ENCODE data around the gene NOTCH1. TPM values are rescaled to one million over a fixed set of nuclear protein-coding genes. Genes with fewer than 3 reads are reported as not detected.

NOTCH1 gene
- total RNA-seq, 1 experiment from 2014 or later: 95.6 TPM

- peaks cover 58% of the 10 kb centered on the region for H3K36me3 Mint-ChIP-seq
- CTCF ChIA-PET: interaction anchor here (0.6 kb wide), 1 partner anchor 115 kb away, joined by 3 read pairs; no protein-coding TSS in a partner anchor
These were observed 72.5 kb downstream of the NOTCH1 start for GRCh38 chr9:136473354-136473721.

GRCh38 chr9:136472640-136473353 is 73.1 kb downstream of the NOTCH1 start:
- ChIA-PET POLR2A (no interaction called here), CTCF (interaction anchor here (0.6 kb wide), 1 partner anchor 116 kb away, joined by 3 read pairs; no protein-coding TSS in a partner anchor)
- Mint-ChIP-seq H3K9me3 (no peaks in the 10 kb centered on the region), H3K4me3 (no peak overlapping the region), H3K36me3 (peaks cover 60% of the 10 kb centered on the region), H3K27ac (no peak overlapping the region), H3K27me3 (ENCODE audit: low read depth) (no peaks in the 10 kb centered on the region), H3K4me1 (no peaks in the 10 kb centered on the region)
- TF ChIP-seq FOXJ3 (CRISPR knock-in tag; IDR thresholded peaks at IDR 0.05; ENCODE audit: borderline replicate concordance) (no peak), SP1 (CRISPR knock-in tag; conservative IDR thresholded peaks at IDR 0.05) (no peak), SMAD4 (CRISPR knock-in tag; IDR thresholded peaks at IDR 0.05) (no peak), CREM (CRISPR knock-in tag; IDR thresholded peaks at IDR 0.05) (no peak), ATF3 (CRISPR knock-in tag; conservative IDR thresholded peaks at IDR 0.05) (no peak), EMX1 (CRISPR knock-in tag; IDR thresholded peaks at IDR 0.05) (no peak), JUN (CRISPR knock-in tag; IDR thresholded peaks at IDR 0.05) (no peak)
- TF ChIP-seq, protein P1, sequence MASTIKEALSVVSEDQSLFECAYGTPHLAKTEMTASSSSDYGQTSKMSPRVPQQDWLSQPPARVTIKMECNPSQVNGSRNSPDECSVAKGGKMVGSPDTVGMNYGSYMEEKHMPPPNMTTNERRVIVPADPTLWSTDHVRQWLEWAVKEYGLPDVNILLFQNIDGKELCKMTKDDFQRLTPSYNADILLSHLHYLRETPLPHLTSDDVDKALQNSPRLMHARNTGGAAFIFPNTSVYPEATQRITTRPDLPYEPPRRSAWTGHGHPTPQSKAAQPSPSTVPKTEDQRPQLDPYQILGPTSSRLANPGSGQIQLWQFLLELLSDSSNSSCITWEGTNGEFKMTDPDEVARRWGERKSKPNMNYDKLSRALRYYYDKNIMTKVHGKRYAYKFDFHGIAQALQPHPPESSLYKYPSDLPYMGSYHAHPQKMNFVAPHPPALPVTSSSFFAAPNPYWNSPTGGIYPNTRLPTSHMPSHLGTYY (CRISPR knock-in tag; IDR thresholded peaks at IDR 0.05): no peak
- TF ChIP-seq, protein P2, sequence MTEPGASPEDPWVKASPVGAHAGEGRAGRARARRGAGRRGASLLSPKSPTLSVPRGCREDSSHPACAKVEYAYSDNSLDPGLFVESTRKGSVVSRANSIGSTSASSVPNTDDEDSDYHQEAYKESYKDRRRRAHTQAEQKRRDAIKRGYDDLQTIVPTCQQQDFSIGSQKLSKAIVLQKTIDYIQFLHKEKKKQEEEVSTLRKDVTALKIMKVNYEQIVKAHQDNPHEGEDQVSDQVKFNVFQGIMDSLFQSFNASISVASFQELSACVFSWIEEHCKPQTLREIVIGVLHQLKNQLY (CRISPR knock-in tag; IDR thresholded peaks at IDR 0.05): no peak
- no peak for ATAC-seq
- DNase-seq (ENCODE audit: low spot score): no peak

More at GRCh38 chr9:136473354-136473721, 72.5 kb downstream of the NOTCH1 start:
- H3K9me3 Mint-ChIP-seq: no peaks in the 10 kb centered on the region
- no peaks in the 10 kb centered on the region for H3K27me3 Mint-ChIP-seq (ENCODE audit: low read depth)
- no peak overlapping the region; the same call in 1 of the 2 replicates for H3K27ac Mint-ChIP-seq
- TF ChIP-seq ZNF671 (CRISPR knock-in tag; IDR thresholded peaks at IDR 0.05): no peak
- TF ChIP-seq, protein P3, sequence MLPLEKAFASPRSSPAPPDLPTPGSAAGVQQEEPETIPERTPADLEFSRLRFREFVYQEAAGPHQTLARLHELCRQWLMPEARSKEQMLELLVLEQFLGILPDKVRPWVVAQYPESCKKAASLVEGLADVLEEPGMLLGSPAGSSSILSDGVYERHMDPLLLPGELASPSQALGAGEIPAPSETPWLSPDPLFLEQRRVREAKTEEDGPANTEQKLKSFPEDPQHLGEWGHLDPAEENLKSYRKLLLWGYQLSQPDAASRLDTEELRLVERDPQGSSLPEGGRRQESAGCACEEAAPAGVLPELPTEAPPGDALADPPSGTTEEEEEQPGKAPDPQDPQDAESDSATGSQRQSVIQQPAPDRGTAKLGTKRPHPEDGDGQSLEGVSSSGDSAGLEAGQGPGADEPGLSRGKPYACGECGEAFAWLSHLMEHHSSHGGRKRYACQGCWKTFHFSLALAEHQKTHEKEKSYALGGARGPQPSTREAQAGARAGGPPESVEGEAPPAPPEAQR (CRISPR knock-in tag; IDR thresholded peaks at IDR 0.05): no peak
- no peak for TF ChIP-seq ZNF263 (CRISPR knock-in tag; IDR thresholded peaks at IDR 0.05; ENCODE audit: low read depth)
- POLR2A ChIA-PET: no interaction called here
- H3K4me3 Mint-ChIP-seq: no peak overlapping the region
- DNase-seq (ENCODE audit: low spot score) (no peak), ATAC-seq (no peak)
- H3K4me1 Mint-ChIP-seq: no peaks in the 10 kb centered on the region

- no peak overlapping the region for H3K4me3 Mint-ChIP-seq
- TF ChIP-seq FOXP4 (CRISPR knock-in tag; IDR thresholded peaks at IDR 0.05): no peak
- TF ChIP-seq, protein P4, sequence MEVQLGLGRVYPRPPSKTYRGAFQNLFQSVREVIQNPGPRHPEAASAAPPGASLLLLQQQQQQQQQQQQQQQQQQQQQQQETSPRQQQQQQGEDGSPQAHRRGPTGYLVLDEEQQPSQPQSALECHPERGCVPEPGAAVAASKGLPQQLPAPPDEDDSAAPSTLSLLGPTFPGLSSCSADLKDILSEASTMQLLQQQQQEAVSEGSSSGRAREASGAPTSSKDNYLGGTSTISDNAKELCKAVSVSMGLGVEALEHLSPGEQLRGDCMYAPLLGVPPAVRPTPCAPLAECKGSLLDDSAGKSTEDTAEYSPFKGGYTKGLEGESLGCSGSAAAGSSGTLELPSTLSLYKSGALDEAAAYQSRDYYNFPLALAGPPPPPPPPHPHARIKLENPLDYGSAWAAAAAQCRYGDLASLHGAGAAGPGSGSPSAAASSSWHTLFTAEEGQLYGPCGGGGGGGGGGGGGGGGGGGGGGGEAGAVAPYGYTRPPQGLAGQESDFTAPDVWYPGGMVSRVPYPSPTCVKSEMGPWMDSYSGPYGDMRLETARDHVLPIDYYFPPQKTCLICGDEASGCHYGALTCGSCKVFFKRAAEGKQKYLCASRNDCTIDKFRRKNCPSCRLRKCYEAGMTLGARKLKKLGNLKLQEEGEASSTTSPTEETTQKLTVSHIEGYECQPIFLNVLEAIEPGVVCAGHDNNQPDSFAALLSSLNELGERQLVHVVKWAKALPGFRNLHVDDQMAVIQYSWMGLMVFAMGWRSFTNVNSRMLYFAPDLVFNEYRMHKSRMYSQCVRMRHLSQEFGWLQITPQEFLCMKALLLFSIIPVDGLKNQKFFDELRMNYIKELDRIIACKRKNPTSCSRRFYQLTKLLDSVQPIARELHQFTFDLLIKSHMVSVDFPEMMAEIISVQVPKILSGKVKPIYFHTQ (CRISPR knock-in tag; IDR thresholded peaks at IDR 0.05): no peak
- no peak for TF ChIP-seq ZNF416 (CRISPR knock-in tag; IDR thresholded peaks at IDR 0.05)
- no peak for TF ChIP-seq ZNF423 (CRISPR knock-in tag; IDR thresholded peaks at IDR 0.05)
- no peak for TF ChIP-seq RORB (CRISPR knock-in tag; IDR thresholded peaks at IDR 0.05)
- TF ChIP-seq, protein P5, sequence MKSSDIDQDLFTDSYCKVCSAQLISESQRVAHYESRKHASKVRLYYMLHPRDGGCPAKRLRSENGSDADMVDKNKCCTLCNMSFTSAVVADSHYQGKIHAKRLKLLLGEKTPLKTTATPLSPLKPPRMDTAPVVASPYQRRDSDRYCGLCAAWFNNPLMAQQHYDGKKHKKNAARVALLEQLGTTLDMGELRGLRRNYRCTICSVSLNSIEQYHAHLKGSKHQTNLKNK (CRISPR knock-in tag; IDR thresholded peaks at IDR 0.05): no peak
- TF ChIP-seq, protein P6, sequence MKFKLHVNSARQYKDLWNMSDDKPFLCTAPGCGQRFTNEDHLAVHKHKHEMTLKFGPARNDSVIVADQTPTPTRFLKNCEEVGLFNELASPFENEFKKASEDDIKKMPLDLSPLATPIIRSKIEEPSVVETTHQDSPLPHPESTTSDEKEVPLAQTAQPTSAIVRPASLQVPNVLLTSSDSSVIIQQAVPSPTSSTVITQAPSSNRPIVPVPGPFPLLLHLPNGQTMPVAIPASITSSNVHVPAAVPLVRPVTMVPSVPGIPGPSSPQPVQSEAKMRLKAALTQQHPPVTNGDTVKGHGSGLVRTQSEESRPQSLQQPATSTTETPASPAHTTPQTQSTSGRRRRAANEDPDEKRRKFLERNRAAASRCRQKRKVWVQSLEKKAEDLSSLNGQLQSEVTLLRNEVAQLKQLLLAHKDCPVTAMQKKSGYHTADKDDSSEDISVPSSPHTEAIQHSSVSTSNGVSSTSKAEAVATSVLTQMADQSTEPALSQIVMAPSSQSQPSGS (CRISPR knock-in tag; IDR thresholded peaks at IDR 0.05; ENCODE audit: borderline replicate concordance, low read depth): no peak
- no peak for TF ChIP-seq IRF1 (CRISPR knock-in tag; IDR thresholded peaks at IDR 0.05)
These were observed 73.9 kb downstream of the NOTCH1 start for GRCh38 chr9:136471802-136472487.

More at GRCh38 chr9:136471802-136472487, 73.9 kb downstream of the NOTCH1 start:
- Mint-ChIP-seq H3K27me3 (ENCODE audit: low read depth) (no peaks in the 10 kb centered on the region), H3K9me3 (no peaks in the 10 kb centered on the region), H3K36me3 (peaks cover 58% of the 10 kb centered on the region), H3K4me1 (no peaks in the 10 kb centered on the region), H3K27ac (no peak overlapping the region)
- DNase-seq (ENCODE audit: low spot score): no peak
- ChIA-PET CTCF (no interaction called here), POLR2A (no interaction called here)
- ATAC-seq: no peak

All from WTC11 (cell line).